ENCODE results near the gene CNTNAP5. TPM values are rescaled to one million over a fixed set of nuclear protein-coding genes. Genes with fewer than 3 reads are reported as not detected.

The CNTNAP5 gene
- total and polyA plus RNA-seq, 2 of the 4 experiments (the other 2 are of a cell fraction): not detected

DNA sequence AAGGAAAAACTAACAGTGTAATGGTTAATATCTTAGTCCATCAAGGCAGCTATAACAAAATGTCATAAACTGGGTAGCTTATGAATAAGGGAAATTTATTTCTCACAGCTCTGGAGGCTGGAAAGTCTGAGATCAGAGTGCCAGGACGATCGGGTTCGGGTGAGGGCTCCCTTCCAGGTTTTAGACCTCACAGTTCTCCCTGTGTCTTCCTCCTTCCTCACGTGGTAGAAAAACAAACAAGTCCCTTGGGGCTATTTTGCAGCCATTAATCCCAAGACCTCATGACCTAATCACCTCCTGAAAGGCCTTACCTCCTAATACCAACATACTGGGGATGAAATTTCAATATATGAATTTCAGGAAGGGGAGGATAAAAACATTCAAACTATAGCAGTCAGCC, 455.9 kb downstream of the CNTNAP5 start:
- H3K4me1 ChIP-seq (ENCODE audit: control insufficient read depth, insufficient read depth, low read length): no peaks in the 10 kb centered on the region
- no peak overlapping the region for H2BK120ac ChIP-seq (ENCODE audit: low read depth, low read length)
- no peak overlapping the region for H2AFZ ChIP-seq (replicated peaks; ENCODE audit: low read length, poor library complexity)
- H4K8ac ChIP-seq (ENCODE audit: low read depth in 2 of 2, low read length in 2 of 2): no peak overlapping the region
- no peak overlapping the region for H4K91ac ChIP-seq (ENCODE audit: insufficient read depth, low read depth, low read length)
- no peak for DNase-seq
- no peak for TF ChIP-seq MAFK (IDR thresholded peaks at IDR 0.05; ENCODE audit: low read depth, low read length)
- TF ChIP-seq, protein P1, sequence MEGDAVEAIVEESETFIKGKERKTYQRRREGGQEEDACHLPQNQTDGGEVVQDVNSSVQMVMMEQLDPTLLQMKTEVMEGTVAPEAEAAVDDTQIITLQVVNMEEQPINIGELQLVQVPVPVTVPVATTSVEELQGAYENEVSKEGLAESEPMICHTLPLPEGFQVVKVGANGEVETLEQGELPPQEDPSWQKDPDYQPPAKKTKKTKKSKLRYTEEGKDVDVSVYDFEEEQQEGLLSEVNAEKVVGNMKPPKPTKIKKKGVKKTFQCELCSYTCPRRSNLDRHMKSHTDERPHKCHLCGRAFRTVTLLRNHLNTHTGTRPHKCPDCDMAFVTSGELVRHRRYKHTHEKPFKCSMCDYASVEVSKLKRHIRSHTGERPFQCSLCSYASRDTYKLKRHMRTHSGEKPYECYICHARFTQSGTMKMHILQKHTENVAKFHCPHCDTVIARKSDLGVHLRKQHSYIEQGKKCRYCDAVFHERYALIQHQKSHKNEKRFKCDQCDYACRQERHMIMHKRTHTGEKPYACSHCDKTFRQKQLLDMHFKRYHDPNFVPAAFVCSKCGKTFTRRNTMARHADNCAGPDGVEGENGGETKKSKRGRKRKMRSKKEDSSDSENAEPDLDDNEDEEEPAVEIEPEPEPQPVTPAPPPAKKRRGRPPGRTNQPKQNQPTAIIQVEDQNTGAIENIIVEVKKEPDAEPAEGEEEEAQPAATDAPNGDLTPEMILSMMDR (conservative IDR thresholded peaks at IDR 0.05; ENCODE audit: low read depth, low read length): no peak
- TF ChIP-seq, protein P2, sequence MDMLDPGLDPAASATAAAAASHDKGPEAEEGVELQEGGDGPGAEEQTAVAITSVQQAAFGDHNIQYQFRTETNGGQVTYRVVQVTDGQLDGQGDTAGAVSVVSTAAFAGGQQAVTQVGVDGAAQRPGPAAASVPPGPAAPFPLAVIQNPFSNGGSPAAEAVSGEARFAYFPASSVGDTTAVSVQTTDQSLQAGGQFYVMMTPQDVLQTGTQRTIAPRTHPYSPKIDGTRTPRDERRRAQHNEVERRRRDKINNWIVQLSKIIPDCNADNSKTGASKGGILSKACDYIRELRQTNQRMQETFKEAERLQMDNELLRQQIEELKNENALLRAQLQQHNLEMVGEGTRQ (IDR thresholded peaks at IDR 0.05; ENCODE audit: low read depth, low read length): no peak
- no peak for TF ChIP-seq SMC3 (IDR thresholded peaks at IDR 0.05; ENCODE audit: low read depth, low read length)
- no peak for TF ChIP-seq FOS (IDR thresholded peaks at IDR 0.05; ENCODE audit: low read depth, low read length)
- no peak for TF ChIP-seq CEBPB (IDR thresholded peaks at IDR 0.05; ENCODE audit: low read depth, low read length)
- TF ChIP-seq RAD21 (IDR thresholded peaks at IDR 0.05; ENCODE audit: low read length): no peak
- no peak for TF ChIP-seq NFE2L2 (IDR thresholded peaks at IDR 0.05; ENCODE audit: low read depth, low read length)
- TF ChIP-seq MAZ (IDR thresholded peaks at IDR 0.05; ENCODE audit: borderline replicate concordance, low read depth, low read length): no peak
- TF ChIP-seq BHLHE40 (IDR thresholded peaks at IDR 0.05; ENCODE audit: low read depth, low read length): no peak
- TF ChIP-seq, protein P3, sequence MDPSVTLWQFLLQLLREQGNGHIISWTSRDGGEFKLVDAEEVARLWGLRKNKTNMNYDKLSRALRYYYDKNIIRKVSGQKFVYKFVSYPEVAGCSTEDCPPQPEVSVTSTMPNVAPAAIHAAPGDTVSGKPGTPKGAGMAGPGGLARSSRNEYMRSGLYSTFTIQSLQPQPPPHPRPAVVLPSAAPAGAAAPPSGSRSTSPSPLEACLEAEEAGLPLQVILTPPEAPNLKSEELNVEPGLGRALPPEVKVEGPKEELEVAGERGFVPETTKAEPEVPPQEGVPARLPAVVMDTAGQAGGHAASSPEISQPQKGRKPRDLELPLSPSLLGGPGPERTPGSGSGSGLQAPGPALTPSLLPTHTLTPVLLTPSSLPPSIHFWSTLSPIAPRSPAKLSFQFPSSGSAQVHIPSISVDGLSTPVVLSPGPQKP (IDR thresholded peaks at IDR 0.05; ENCODE audit: borderline replicate concordance, low read depth, low read length): no peak
- no peak for TF ChIP-seq POLR2A (IDR thresholded peaks at IDR 0.05; ENCODE audit: low read depth, low read length)
- TF ChIP-seq MXI1 (IDR thresholded peaks at IDR 0.05; ENCODE audit: borderline replicate concordance, low read depth, low read length): no peak
- no peak for TF ChIP-seq CHD1 (IDR thresholded peaks at IDR 0.05; ENCODE audit: low read depth, low read length)
- TF ChIP-seq RCOR1 (IDR thresholded peaks at IDR 0.05; ENCODE audit: insufficient replicate concordance, low read length): no peak
- no peak for TF ChIP-seq RFX5 (IDR thresholded peaks at IDR 0.05; ENCODE audit: low read depth, low read length)
- H3K23ac ChIP-seq (ENCODE audit: low read depth, low read length): no peak overlapping the region
- no peak for ATAC-seq (ENCODE audit: low read depth)
- no peaks in the 10 kb centered on the region for H4K20me1 ChIP-seq (ENCODE audit: insufficient read depth, low read length)
- ChIA-PET POLR2A (ENCODE audit: unreplicated experiment) (no interaction called here), CTCF (no interaction called here)
- no peak overlapping the region for H2AK9ac ChIP-seq (replicated peaks; ENCODE audit: low read depth, low read length, poor library complexity)
- no peak overlapping the region for H3K4me3 ChIP-seq (ENCODE audit: insufficient read depth, low read depth, low read length)
- H3K14ac ChIP-seq (replicated peaks; ENCODE audit: low read depth, low read length): no peak overlapping the region
- no CpG with 5 or more reads among the region's 4 CpGs for WGBS, 2 experiments (ENCODE audit: extremely low coverage in 2 of 2, insufficient read length in 1 of 2)
- H3K56ac ChIP-seq (ENCODE audit: extremely low read depth, insufficient read depth, low read length): no peak overlapping the region
- H3K27ac ChIP-seq (ENCODE audit: insufficient read depth, low read length): no peak overlapping the region
- H3K18ac ChIP-seq (ENCODE audit: low read depth, low read length): no peak overlapping the region
- intact Hi-C loops (cut with micrococcal nuclease) (no loop called here), in situ Hi-C loops (cut with MboI; ENCODE audit: low sequenced_read_pairs) (no loop called here), dilution Hi-C loops (cut with HindIII; ENCODE audit: low sequenced_read_pairs, unreplicated experiment) (no loop called here)
- no peaks in the 10 kb centered on the region for H3K79me1 ChIP-seq (ENCODE audit: low read depth in 1 of 2, low read length in 2 of 2)
- peaks cover 4% of the 10 kb centered on the region; the same call in 1 of the 2 replicates for H3K9me3 ChIP-seq (ENCODE audit: control insufficient read depth, insufficient read depth, low read length)
- H3K27me3 ChIP-seq (ENCODE audit: control insufficient read depth, insufficient read depth, low read length): no peaks in the 10 kb centered on the region
- H3K9me1 ChIP-seq (ENCODE audit: insufficient read depth, low read length): no peaks in the 10 kb centered on the region
- H2BK20ac ChIP-seq (ENCODE audit: low read depth, low read length): no peak overlapping the region
- H3K36me3 ChIP-seq (ENCODE audit: control insufficient read depth, insufficient read depth, low read length): no peaks in the 10 kb centered on the region
- no peak overlapping the region for H3K4me2 ChIP-seq (ENCODE audit: low read depth, low read length)
- H3K4ac ChIP-seq (ENCODE audit: low read depth, low read length): no peak overlapping the region
- BruUV-seq (replicated peaks): no TSS peak
- no peak overlapping the region for H4K5ac ChIP-seq (ENCODE audit: low read depth, low read length)
- H3K9ac ChIP-seq (ENCODE audit: low read depth, low read length): no peak overlapping the region
- no peak overlapping the region for H2AK5ac ChIP-seq (ENCODE audit: low read depth, low read length)
- no peak overlapping the region for H2BK15ac ChIP-seq (ENCODE audit: low read depth, low read length)
- H2BK5ac ChIP-seq (ENCODE audit: low read depth, low read length, poor library complexity, severe bottlenecking): no peak overlapping the region

All from IMR-90 (cell line).